RPMI8226 (cell line): ENCODE results near the gene COX7A2.

Source experiments
- DNase-seq: peaks from one replicate; pipeline ENCODE4 v3.0.0-alpha.2; 2015

The COX7A2 gene

DNA sequence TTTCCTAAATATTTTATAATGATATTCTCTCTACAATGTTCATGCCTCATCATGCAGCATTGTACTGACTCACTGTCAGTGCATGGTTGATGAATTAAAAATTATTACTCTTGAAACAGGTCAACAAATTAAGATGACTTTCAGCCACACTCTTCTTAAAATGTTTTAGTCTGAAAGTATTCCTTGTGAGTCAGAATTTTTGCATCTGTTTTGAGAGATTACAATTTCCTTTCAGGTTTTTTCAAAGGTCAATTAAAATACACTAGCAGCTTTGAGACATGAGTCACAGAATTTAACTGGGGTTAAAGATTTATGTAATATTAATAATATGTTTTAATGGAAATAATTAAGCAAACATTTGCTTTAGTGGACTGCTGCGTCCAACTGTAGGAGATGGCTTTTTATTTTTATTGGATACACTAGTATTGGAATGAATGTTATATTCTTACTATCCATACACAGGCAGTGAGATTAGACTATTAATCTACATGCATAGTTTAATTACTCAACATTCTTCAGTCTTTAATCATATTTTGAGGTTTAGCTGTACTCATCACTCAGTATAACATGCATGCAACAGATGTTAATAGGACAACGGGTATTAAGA lies 47.4 kb downstream of the COX7A2 start:
- DNase-seq, result no peak

DNA sequence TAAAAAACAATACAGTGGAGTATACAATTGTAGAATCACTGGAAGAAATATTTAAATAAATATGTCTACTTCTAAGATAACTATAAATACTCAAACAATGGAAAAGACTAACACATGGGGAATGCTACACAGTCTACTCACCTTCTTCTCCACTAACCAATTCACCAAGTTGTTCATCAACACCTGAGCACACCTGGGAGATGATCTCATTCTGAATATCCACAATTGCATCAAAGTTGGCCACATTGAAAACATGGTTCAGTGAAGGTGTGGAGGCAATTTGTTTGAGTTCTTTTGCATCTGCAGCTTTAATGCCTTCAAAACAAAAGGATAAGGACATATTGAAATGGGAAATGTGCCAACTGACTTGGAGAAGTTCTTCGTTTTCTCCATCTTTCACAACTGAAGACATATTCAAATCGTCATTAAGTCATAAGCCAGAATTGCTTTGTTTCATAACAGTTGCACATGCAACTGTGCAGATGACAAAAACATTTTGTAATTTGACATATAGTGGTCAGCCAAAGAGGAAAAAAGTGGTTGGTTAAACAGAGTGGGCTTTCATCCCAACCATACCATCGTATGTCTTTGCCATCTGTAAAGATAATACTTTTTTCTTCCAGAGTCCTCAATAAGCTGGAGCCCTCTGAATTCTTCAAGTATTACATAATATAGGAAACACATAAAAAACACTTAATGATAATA lies 55.2 kb downstream of the COX7A2 start:
- no peak for DNase-seq
